Measurements from ENCODE around the gene CEMIP2.

Gene CEMIP2

GRCh38 chr9:71710201-71710600, 58.1 kb downstream of the CEMIP2 start:
- no peak overlapping the region for H3K9ac ChIP-seq (ENCODE audit: low read length)

GRCh38 chr9:71709384-71709783, 58.9 kb downstream of the CEMIP2 start:
- no peaks in the 10 kb centered on the region for H3K36me3 ChIP-seq (ENCODE audit: low read length)

More at GRCh38 chr9:71710201-71710600, 58.1 kb downstream of the CEMIP2 start:
- H3K4me3 ChIP-seq (ENCODE audit: insufficient read depth, low read length, poor library complexity, severe bottlenecking), result no peak overlapping the region
- no peaks in the 10 kb centered on the region for H3K9me2 ChIP-seq (replicated peaks; ENCODE audit: insufficient read depth, low read length)
- H3F3A ChIP-seq (ENCODE audit: insufficient read depth), result no peaks in the 10 kb centered on the region
- H3K27me3 ChIP-seq (ENCODE audit: low read length), result no peaks in the 10 kb centered on the region
- no peak for TF ChIP-seq EZH2phosphoT487 (conservative IDR thresholded peaks at IDR 0.05; ENCODE audit: low read length)
- no peak for TF ChIP-seq CTCF (IDR thresholded peaks at IDR 0.05; ENCODE audit: insufficient read depth, low read length, poor library complexity, severe bottlenecking)
- H3K4me2 ChIP-seq (ENCODE audit: low read depth, low read length, poor library complexity, severe bottlenecking), result no peak overlapping the region
- H4K20me1 ChIP-seq (ENCODE audit: low read depth, low read length), result no peaks in the 10 kb centered on the region
- H3K27ac ChIP-seq (ENCODE audit: low read depth, low read length), result no peak overlapping the region
- H2AFZ ChIP-seq (ENCODE audit: low read depth, low read length, severe bottlenecking), result no peak overlapping the region
- H3K9me3 ChIP-seq (ENCODE audit: insufficient read depth, low read length), result no peaks in the 10 kb centered on the region
- H3K79me2 ChIP-seq (ENCODE audit: insufficient read depth, low read length), result no peaks in the 10 kb centered on the region
- no peaks in the 10 kb centered on the region for H3K36me3 ChIP-seq (ENCODE audit: low read length)

GRCh38 chr9:71706176-71706575, 62.1 kb downstream of the CEMIP2 start:
- no peak overlapping the region for H3K27ac ChIP-seq (ENCODE audit: low read depth, low read length)
- no peaks in the 10 kb centered on the region for H3K36me3 ChIP-seq (ENCODE audit: low read length)
- H3F3A ChIP-seq (ENCODE audit: insufficient read depth), result no peaks in the 10 kb centered on the region
- no peaks in the 10 kb centered on the region for H3K9me2 ChIP-seq (replicated peaks; ENCODE audit: insufficient read depth, low read length)
- no peaks in the 10 kb centered on the region for H3K79me2 ChIP-seq (ENCODE audit: insufficient read depth, low read length)
- no peak for TF ChIP-seq EZH2phosphoT487 (conservative IDR thresholded peaks at IDR 0.05; ENCODE audit: low read length)
- TF ChIP-seq CTCF (IDR thresholded peaks at IDR 0.05; ENCODE audit: insufficient read depth, low read length, poor library complexity, severe bottlenecking), result no peak
- H2AFZ ChIP-seq (ENCODE audit: low read depth, low read length, severe bottlenecking), result no peak overlapping the region
- no peak overlapping the region for H3K4me3 ChIP-seq (ENCODE audit: insufficient read depth, low read length, poor library complexity, severe bottlenecking)
- H3K4me2 ChIP-seq (ENCODE audit: low read depth, low read length, poor library complexity, severe bottlenecking), result no peak overlapping the region
- H3K9me3 ChIP-seq (ENCODE audit: insufficient read depth, low read length), result no peaks in the 10 kb centered on the region
- no peaks in the 10 kb centered on the region for H3K27me3 ChIP-seq (ENCODE audit: low read length)
- no peak overlapping the region for H3K9ac ChIP-seq (ENCODE audit: low read length)
- H4K20me1 ChIP-seq (ENCODE audit: low read depth, low read length), result no peaks in the 10 kb centered on the region

More at GRCh38 chr9:71709384-71709783, 58.9 kb downstream of the CEMIP2 start:
- Histone ChIP-seq H2AFZ (ENCODE audit: low read depth, low read length, severe bottlenecking) (no peak overlapping the region), H4K20me1 (ENCODE audit: low read depth, low read length) (no peaks in the 10 kb centered on the region), H3K9me2 (replicated peaks; ENCODE audit: insufficient read depth, low read length) (no peaks in the 10 kb centered on the region), H3K79me2 (ENCODE audit: insufficient read depth, low read length) (no peaks in the 10 kb centered on the region), H3K4me3 (ENCODE audit: insufficient read depth, low read length, poor library complexity, severe bottlenecking) (no peak overlapping the region), H3K9ac (ENCODE audit: low read length) (no peak overlapping the region), H3F3A (ENCODE audit: insufficient read depth) (no peaks in the 10 kb centered on the region), H3K4me2 (ENCODE audit: low read depth, low read length, poor library complexity, severe bottlenecking) (no peak overlapping the region), H3K9me3 (ENCODE audit: insufficient read depth, low read length) (no peaks in the 10 kb centered on the region), H3K27ac (ENCODE audit: low read depth, low read length) (no peak overlapping the region), H3K27me3 (ENCODE audit: low read length) (no peaks in the 10 kb centered on the region)
- TF ChIP-seq CTCF (IDR thresholded peaks at IDR 0.05; ENCODE audit: insufficient read depth, low read length, poor library complexity, severe bottlenecking) (no peak), EZH2phosphoT487 (conservative IDR thresholded peaks at IDR 0.05; ENCODE audit: low read length) (no peak)

Data from SU-DHL-6 (cell line).